Suprapubic skin (tissue), 4 donors: Measurements from ENCODE around the gene ERBB4. TPM values are rescaled to one million over a fixed set of nuclear protein-coding genes. Genes with fewer than 3 reads are reported as not detected.

Experiments used
- DNase-seq, 2 donors: peaks; one replicate each; pipeline ENCODE4 v3.0.0-alpha.2; 2019; ENCODE audit warnings: low spot score in 2 of 2
- H3K27ac ChIP-seq: fragments of 200-600 bp; sonication (generic); one replicate; pipeline ENCODE4 v1.5.1; 2019
- H3K27me3 ChIP-seq: fragments of 200-600 bp; sonication (generic); one replicate; pipeline ENCODE4 v1.5.1; 2019
- H3K36me3 ChIP-seq: fragments of 200-600 bp; sonication (generic); one replicate; pipeline ENCODE4 v1.5.1; 2019
- H3K4me1 ChIP-seq: fragments of 200-600 bp; sonication (generic); one replicate; pipeline ENCODE4 v1.5.1; 2019
- H3K4me3 ChIP-seq: fragments of 200-600 bp; sonication (generic); one replicate; pipeline ENCODE4 v1.5.1; 2019; ENCODE audit warnings: mild to moderate bottlenecking
- H3K9me3 ChIP-seq: fragments of 200-600 bp; sonication (generic); one replicate; pipeline ENCODE4 v1.5.1; 2019
- EP300 ChIP-seq: sonication (generic); formaldehyde crosslinking; IDR thresholded peaks from one replicate; pipeline ENCODE4 v1.6.1; 2017; ENCODE audit warnings: antibody characterized with exemption
- POLR2A ChIP-seq, 2 donors: fragments of 450-650 bp; IDR thresholded peaks; one replicate each; pipeline ENCODE4 v1.6.1; 2017; ENCODE audit warnings: antibody characterized with exemption in 2 of 2, mild to moderate bottlenecking in 2 of 2, moderate library complexity in 2 of 2
- POLR2AphosphoS5 ChIP-seq, 3 donors: sonication (generic); formaldehyde crosslinking; IDR thresholded peaks; one replicate each; pipeline ENCODE4 v1.6.1; 2017; ENCODE audit warnings: antibody characterized with exemption in 3 of 3
- WGBS: methylation state at CpG from one replicate; pipeline ENCODE4 v1.1.5; 2018; 5-methylcytosine and 5-hydroxymethylcytosine counted together
- total RNA-seq, 4 donors: library from RNA; depleted of rRNA; stranded (reverse); fragments of >200 nt; gene quantifications; one replicate each; pipeline ENCODE4 v1.1.0, GENCODE V29; 2016
- TF ChIP-seq, protein P1 (sequence below), 2 donors: fragments of 200-600 bp in 1 of 2; fragments of 450-650 bp in 1 of 2; sonication (generic) in 1 of 2; IDR thresholded peaks; one replicate each; pipeline ENCODE4 v1.5.1; 2016 to 2019; ENCODE audit warnings: antibody characterized with exemption in 2 of 2, mild to moderate bottlenecking in 1 of 2, moderate library complexity in 1 of 2

The ERBB4 gene
- total RNA-seq, 4 donors from 2014 or later = 0.95 to 6.4 (median 1.5) TPM

GRCh38 chr2:211426240-211426639 is 1112.4 kb downstream of the ERBB4 start:
- Histone ChIP-seq H3K4me3 (no peak overlapping the region), H3K9me3 (no peaks in the 10 kb centered on the region), H3K4me1 (no peaks in the 10 kb centered on the region), H3K27ac (no peak overlapping the region), H3K27me3 (no peaks in the 10 kb centered on the region), H3K36me3 (no peaks in the 10 kb centered on the region)
- 50% methylated on average over 2 of the region's 2 CpGs for WGBS
- DNase-seq = no peak
- TF ChIP-seq, protein P1, sequence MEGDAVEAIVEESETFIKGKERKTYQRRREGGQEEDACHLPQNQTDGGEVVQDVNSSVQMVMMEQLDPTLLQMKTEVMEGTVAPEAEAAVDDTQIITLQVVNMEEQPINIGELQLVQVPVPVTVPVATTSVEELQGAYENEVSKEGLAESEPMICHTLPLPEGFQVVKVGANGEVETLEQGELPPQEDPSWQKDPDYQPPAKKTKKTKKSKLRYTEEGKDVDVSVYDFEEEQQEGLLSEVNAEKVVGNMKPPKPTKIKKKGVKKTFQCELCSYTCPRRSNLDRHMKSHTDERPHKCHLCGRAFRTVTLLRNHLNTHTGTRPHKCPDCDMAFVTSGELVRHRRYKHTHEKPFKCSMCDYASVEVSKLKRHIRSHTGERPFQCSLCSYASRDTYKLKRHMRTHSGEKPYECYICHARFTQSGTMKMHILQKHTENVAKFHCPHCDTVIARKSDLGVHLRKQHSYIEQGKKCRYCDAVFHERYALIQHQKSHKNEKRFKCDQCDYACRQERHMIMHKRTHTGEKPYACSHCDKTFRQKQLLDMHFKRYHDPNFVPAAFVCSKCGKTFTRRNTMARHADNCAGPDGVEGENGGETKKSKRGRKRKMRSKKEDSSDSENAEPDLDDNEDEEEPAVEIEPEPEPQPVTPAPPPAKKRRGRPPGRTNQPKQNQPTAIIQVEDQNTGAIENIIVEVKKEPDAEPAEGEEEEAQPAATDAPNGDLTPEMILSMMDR (IDR thresholded peaks at IDR 0.05) = no peak
- TF ChIP-seq POLR2AphosphoS5 (IDR thresholded peaks at IDR 0.05) (no peak), POLR2A (IDR thresholded peaks at IDR 0.05) (no peak), EP300 (no peak)

GRCh38 chr2:211423018-211423417 is 1115.6 kb downstream of the ERBB4 start:
- Histone ChIP-seq H3K27me3 (no peaks in the 10 kb centered on the region), H3K4me3 (no peak overlapping the region), H3K4me1 (no peaks in the 10 kb centered on the region), H3K36me3 (no peaks in the 10 kb centered on the region), H3K9me3 (no peaks in the 10 kb centered on the region), H3K27ac (no peak overlapping the region)
- 69% methylated on average over 2 of the region's 2 CpGs for WGBS
- DNase-seq = no peak
- TF ChIP-seq POLR2A (IDR thresholded peaks at IDR 0.05) (no peak), POLR2AphosphoS5 (IDR thresholded peaks at IDR 0.05) (no peak), EP300 (no peak)
- TF ChIP-seq, protein P1 (IDR thresholded peaks at IDR 0.05) = no peak

DNA sequence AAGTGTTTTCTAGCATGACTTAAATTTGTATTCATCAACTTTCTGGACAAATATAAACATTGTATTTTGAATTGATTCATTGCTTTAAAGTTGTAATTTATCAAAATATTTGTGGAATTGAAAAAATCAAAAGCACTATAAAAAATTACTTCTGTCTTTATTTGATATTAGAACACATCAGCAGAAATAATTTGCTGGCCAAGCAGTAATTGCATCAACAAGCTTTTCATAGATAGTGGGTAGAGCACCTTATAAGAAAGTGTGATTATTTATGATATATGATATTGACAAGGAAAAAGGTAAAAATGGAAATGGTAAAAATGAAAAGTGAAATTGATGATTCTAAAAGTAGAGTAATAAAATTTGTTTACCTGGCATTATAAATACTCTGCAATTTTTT is 1121.1 kb downstream of the ERBB4 start:
- no peaks in the 10 kb centered on the region for H3K4me1 ChIP-seq
- H3K9me3 ChIP-seq = no peaks in the 10 kb centered on the region
- no peak overlapping the region for H3K27ac ChIP-seq
- TF ChIP-seq, protein P1 (IDR thresholded peaks at IDR 0.05) = no peak
- TF ChIP-seq POLR2A (IDR thresholded peaks at IDR 0.05) (no peak), POLR2AphosphoS5 (IDR thresholded peaks at IDR 0.05) (no peak), EP300 (no peak)
- H3K36me3 ChIP-seq = no peaks in the 10 kb centered on the region
- H3K4me3 ChIP-seq = no peak overlapping the region
- H3K27me3 ChIP-seq = no peaks in the 10 kb centered on the region
- DNase-seq = no peak

GRCh38 chr2:211416373-211416772 is 1122.2 kb downstream of the ERBB4 start:
- H3K27me3 ChIP-seq = no peaks in the 10 kb centered on the region
- no peak overlapping the region for H3K4me3 ChIP-seq
- no peak overlapping the region for H3K27ac ChIP-seq
- H3K9me3 ChIP-seq = no peaks in the 10 kb centered on the region
- no peaks in the 10 kb centered on the region for H3K4me1 ChIP-seq
- no peak for DNase-seq
- TF ChIP-seq POLR2A (IDR thresholded peaks at IDR 0.05) (no peak), EP300 (no peak), POLR2AphosphoS5 (IDR thresholded peaks at IDR 0.05) (no peak)
- TF ChIP-seq, protein P1 (IDR thresholded peaks at IDR 0.05) = no peak
- H3K36me3 ChIP-seq = no peaks in the 10 kb centered on the region
- 93% methylated on average over 2 of the region's 2 CpGs for WGBS

- no peak for DNase-seq
- Histone ChIP-seq H3K9me3 (no peaks in the 10 kb centered on the region), H3K4me3 (no peak overlapping the region), H3K27me3 (no peaks in the 10 kb centered on the region), H3K27ac (no peak overlapping the region), H3K36me3 (no peaks in the 10 kb centered on the region), H3K4me1 (no peaks in the 10 kb centered on the region)
- TF ChIP-seq, protein P1 (IDR thresholded peaks at IDR 0.05) = no peak
- TF ChIP-seq EP300 = no peak
- TF ChIP-seq POLR2AphosphoS5 (IDR thresholded peaks at IDR 0.05) = no peak
- 83% methylated on average over 7 of the region's 7 CpGs for WGBS
Observed at GRCh38 chr2:211413746-211414145, 1124.9 kb downstream of the ERBB4 start.
